Measurements from ENCODE around the gene ELOVL5.

GRCh38 chr6:53257533-53257932 lies 91.2 kb downstream of the ELOVL5 start:
- TF ChIP-seq CTCF (IDR thresholded peaks at IDR 0.05; ENCODE audit: low read length) (no peak), EZH2 (IDR thresholded peaks at IDR 0.05; ENCODE audit: borderline replicate concordance, low read length) (no peak)

All from OCI-LY1 (cell line).